Stomach (tissue), 4 donors: ENCODE measurements around the gene AMY2B.

Experiments used
- CTCF ChIP-seq, 7 experiments: fragments of 450-650 bp in 4 of 7; fragments of 200-600 bp in 3 of 7; sonication (generic) in 3 of 7; IDR thresholded peaks; one replicate each; pipeline ENCODE4 v1.5.1; 2016 to 2019; ENCODE audit warnings: antibody characterized with exemption in 7 of 7, control low read depth in 2 of 7, mild to moderate bottlenecking in 1 of 7
- POLR2A ChIP-seq, 4 donors: fragments of 450-650 bp; IDR thresholded peaks; one replicate each; pipeline ENCODE4 v1.6.1; 2016; ENCODE audit warnings: antibody characterized with exemption in 4 of 4, control low read depth in 2 of 4, mild to moderate bottlenecking in 1 of 4, moderate library complexity in 1 of 4

GRCh38 chr1:103561643-103562395 lies 9.6 kb upstream of the AMY2B start:
- TF ChIP-seq CTCF (IDR thresholded peaks at IDR 0.05) (no peak), POLR2A (IDR thresholded peaks at IDR 0.05) (no peak)
